HG03025 (cell line): ENCODE results near the gene SAMD4A.
"Not testable (repeated sequence)": the region's sequence is repeated elsewhere in the genome, so short reads cannot be mapped to it uniquely, and the experiment has no call there.

ENCODE experiments used
- ATAC-seq: cut with Tn5 transposase; IDR thresholded peaks from one replicate; pipeline ENCODE4 v1.9.1; 2021; ENCODE audit warnings: mild to moderate bottlenecking, moderate library complexity; ENCODE audit not compliant: unreplicated experiment, low FRiP score

SAMD4A gene

GRCh38 chr14:54791001-54791400 is 224.1 kb downstream of the SAMD4A start:
- no peak for ATAC-seq

- ATAC-seq = no peak
These were observed 225.4 kb downstream of the SAMD4A start for GRCh38 chr14:54792288-54792687.

- ATAC-seq = no peak
These were observed 227.2 kb downstream of the SAMD4A start for GRCh38 chr14:54794159-54794558.

GRCh38 chr14:54794796-54795195 is 227.9 kb downstream of the SAMD4A start:
- ATAC-seq = no peak

GRCh38 chr14:54796961-54797360 is 230.0 kb downstream of the SAMD4A start:
- ATAC-seq = no peak

GRCh38 chr14:54797556-54797955 is 230.6 kb downstream of the SAMD4A start:
- no peak for ATAC-seq

- no peak for ATAC-seq
These were observed 231.1 kb downstream of the SAMD4A start for GRCh38 chr14:54797986-54798385.

GRCh38 chr14:54798465-54799124 is 231.7 kb downstream of the SAMD4A start:
- ATAC-seq = no peak

GRCh38 chr14:54801482-54801881 is 234.6 kb downstream of the SAMD4A start:
- ATAC-seq = not testable (repeated sequence)

- no peak for ATAC-seq
These were observed 236.5 kb downstream of the SAMD4A start for GRCh38 chr14:54803396-54803795.

GRCh38 chr14:54803926-54804537 is 237.1 kb downstream of the SAMD4A start:
- no peak for ATAC-seq

GRCh38 chr14:54804538-54805041 is 237.7 kb downstream of the SAMD4A start:
- ATAC-seq = no peak

GRCh38 chr14:54805070-54805444 is 238.1 kb downstream of the SAMD4A start:
- ATAC-seq = no peak

GRCh38 chr14:54805445-54806322 is 238.8 kb downstream of the SAMD4A start:
- no peak for ATAC-seq

GRCh38 chr14:54806616-54807015 is 239.7 kb downstream of the SAMD4A start:
- no peak for ATAC-seq

GRCh38 chr14:54807428-54807827 is 240.5 kb downstream of the SAMD4A start:
- ATAC-seq = no peak

- ATAC-seq = no peak
These were observed 241.0 kb downstream of the SAMD4A start for GRCh38 chr14:54807881-54808280.

- no peak for ATAC-seq
These were observed 241.6 kb downstream of the SAMD4A start for GRCh38 chr14:54808326-54809161.

GRCh38 chr14:54809767-54810166 is 242.8 kb downstream of the SAMD4A start:
- no peak for ATAC-seq

- no peak for ATAC-seq
These were observed 245.7 kb downstream of the SAMD4A start for GRCh38 chr14:54812617-54813016.
